Measurements from ENCODE around the gene MYL1.

Gene MYL1

GRCh38 chr2:210315015-210315788, at the start of gene MYL1:
TSS of gene MYL1 (minus strand) at chr2:210315174. CDS start at chr2:210315042, 132 bp downstream.
- no peak for DNase-seq (ENCODE audit: low read depth in 2 of 2)

GRCh38 chr2:210363876-210364275, 48.9 kb upstream of the MYL1 start:
- no peak for DNase-seq (ENCODE audit: low read depth in 2 of 2)

GRCh38 chr2:210363261-210363660, 48.3 kb upstream of the MYL1 start:
- DNase-seq (ENCODE audit: low read depth in 2 of 2), result no peak

GRCh38 chr2:210360412-210360811, 45.4 kb upstream of the MYL1 start:
- no peak for DNase-seq (ENCODE audit: low read depth in 2 of 2)

GRCh38 chr2:210356944-210357343, 42.0 kb upstream of the MYL1 start:
- DNase-seq (ENCODE audit: low read depth in 2 of 2), result no peak

- no peak for DNase-seq (ENCODE audit: low read depth in 2 of 2)
These were observed 22.2 kb upstream of the MYL1 start for GRCh38 chr2:210337159-210337558.

- no peak for DNase-seq (ENCODE audit: low read depth in 2 of 2)
These were observed 9.9 kb upstream of the MYL1 start for GRCh38 chr2:210324906-210325305.

GRCh38 chr2:210324458-210324857, 9.5 kb upstream of the MYL1 start:
- DNase-seq (ENCODE audit: low read depth in 2 of 2), result no peak

- DNase-seq (ENCODE audit: low read depth in 2 of 2), result no peak
These were observed 8.0 kb upstream of the MYL1 start for GRCh38 chr2:210323003-210323402.

GRCh38 chr2:210318891-210319290, 3.9 kb upstream of the MYL1 start:
- DNase-seq (ENCODE audit: low read depth in 2 of 2), result no peak

GRCh38 chr2:210318486-210318885, 3.5 kb upstream of the MYL1 start:
- no peak for DNase-seq (ENCODE audit: low read depth in 2 of 2)

GRCh38 chr2:210310550-210310949, 4.4 kb downstream of the MYL1 start:
- no peak for DNase-seq (ENCODE audit: low read depth in 2 of 2)

GRCh38 chr2:210309548-210310233, 5.3 kb downstream of the MYL1 start:
- no peak for DNase-seq (ENCODE audit: low read depth in 2 of 2)

- DNase-seq (ENCODE audit: low read depth in 2 of 2), result no peak
These were observed 11.5 kb downstream of the MYL1 start for GRCh38 chr2:210303498-210303897.

GRCh38 chr2:210302326-210302725, 12.6 kb downstream of the MYL1 start:
- DNase-seq (ENCODE audit: low read depth in 2 of 2), result no peak

GRCh38 chr2:210299866-210300373, 15.1 kb downstream of the MYL1 start:
- no peak for DNase-seq (ENCODE audit: low read depth in 2 of 2)

GRCh38 chr2:210288408-210288807, 26.6 kb downstream of the MYL1 start:
- no peak for DNase-seq (ENCODE audit: low read depth in 2 of 2)

GRCh38 chr2:210287301-210287700, 27.7 kb downstream of the MYL1 start:
- DNase-seq (ENCODE audit: low read depth in 2 of 2), result no peak

- DNase-seq (ENCODE audit: low read depth in 2 of 2), result no peak
These were observed 28.8 kb downstream of the MYL1 start for GRCh38 chr2:210286123-210286680.

GRCh38 chr2:210277133-210277532, 37.8 kb downstream of the MYL1 start:
- DNase-seq (ENCODE audit: low read depth in 2 of 2), result no peak

GRCh38 chr2:210271300-210271699, 43.7 kb downstream of the MYL1 start:
- DNase-seq (ENCODE audit: low read depth in 2 of 2), result no peak

- no peak for DNase-seq (ENCODE audit: low read depth in 2 of 2)
These were observed 45.8 kb downstream of the MYL1 start for GRCh38 chr2:210269148-210269547.

- DNase-seq (ENCODE audit: low read depth in 2 of 2), result no peak
These were observed 46.7 kb downstream of the MYL1 start for GRCh38 chr2:210268281-210268680.

All from stimulated activated CD8-positive, alpha-beta memory T cell treated with anti-CD3 and anti-CD28 coated beads, Interleukin-15, amount 100 ng/mL, for 48 hours (primary cell).